ENCODE data around the gene ARID3A.

Gene ARID3A

DNA sequence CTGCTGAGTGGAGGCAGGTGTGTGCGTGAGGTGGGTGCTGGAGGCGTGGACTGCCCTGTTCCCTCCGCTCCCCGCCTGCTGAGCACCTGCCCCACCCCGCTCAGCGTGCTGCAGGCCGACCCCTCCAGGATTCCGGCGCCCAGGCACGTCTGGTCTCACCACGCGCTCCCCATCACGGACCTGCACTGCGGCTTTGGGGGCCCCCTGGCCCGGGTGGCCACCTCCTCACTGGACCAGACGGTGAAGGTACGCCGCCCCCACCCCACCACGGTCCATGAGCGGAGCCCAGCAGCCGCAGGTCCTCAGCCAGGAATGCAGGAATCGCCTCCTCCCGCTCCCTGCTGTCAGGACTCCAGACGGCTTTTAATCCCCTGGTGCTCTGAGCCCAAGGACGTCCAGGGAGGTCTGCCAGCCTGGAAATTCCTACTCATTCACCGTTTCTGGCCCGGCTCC, 64.3 kb downstream of the ARID3A start:
- DNase-seq, result no peak

GRCh38 chr19:990746-991145, 64.9 kb downstream of the ARID3A start:
- no peak for DNase-seq

- no peak for DNase-seq
Observed at GRCh38 chr19:991174-991931, 65.5 kb downstream of the ARID3A start.

GRCh38 chr19:991932-992669, 66.3 kb downstream of the ARID3A start:
- no peak for DNase-seq

GRCh38 chr19:992670-993055, 66.8 kb downstream of the ARID3A start:
- DNase-seq, result no peak

- DNase-seq, result no peak
Observed at GRCh38 chr19:993361-993830, 67.6 kb downstream of the ARID3A start.

DNA sequence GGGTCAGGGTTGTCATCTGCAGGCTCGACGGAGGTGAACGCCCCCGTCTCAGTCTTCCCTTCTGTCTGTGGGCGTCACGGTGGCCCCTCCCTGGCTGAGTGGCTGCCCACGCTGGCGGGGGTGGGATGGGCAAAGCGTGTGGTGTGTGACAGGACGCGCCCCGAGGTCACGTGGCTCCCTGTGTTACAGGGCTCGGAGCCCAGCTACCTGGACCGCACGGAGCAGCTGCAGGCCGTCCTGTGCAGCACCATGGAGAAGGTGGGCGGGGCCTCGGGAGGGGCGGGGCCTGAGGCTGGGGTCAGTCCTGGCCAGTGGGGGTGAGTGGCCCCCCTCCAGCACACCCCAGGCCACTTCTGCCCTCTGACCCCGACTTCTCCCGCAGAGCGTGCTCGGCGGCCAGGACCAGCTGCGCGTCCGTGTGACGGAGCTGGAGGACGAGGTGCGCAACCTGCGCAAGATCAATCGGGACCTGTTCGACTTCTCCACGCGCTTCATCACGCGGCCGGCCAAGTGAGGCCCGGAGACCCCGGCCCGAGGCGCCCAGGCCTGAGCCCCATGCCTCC, 68.1 kb downstream of the ARID3A start:
- DNase-seq, result no peak

- DNase-seq, result no peak
Observed at GRCh38 chr19:994516-994915, 68.7 kb downstream of the ARID3A start.

- DNase-seq, result no peak
Observed at GRCh38 chr19:995051-995827, 69.4 kb downstream of the ARID3A start.

DNA sequence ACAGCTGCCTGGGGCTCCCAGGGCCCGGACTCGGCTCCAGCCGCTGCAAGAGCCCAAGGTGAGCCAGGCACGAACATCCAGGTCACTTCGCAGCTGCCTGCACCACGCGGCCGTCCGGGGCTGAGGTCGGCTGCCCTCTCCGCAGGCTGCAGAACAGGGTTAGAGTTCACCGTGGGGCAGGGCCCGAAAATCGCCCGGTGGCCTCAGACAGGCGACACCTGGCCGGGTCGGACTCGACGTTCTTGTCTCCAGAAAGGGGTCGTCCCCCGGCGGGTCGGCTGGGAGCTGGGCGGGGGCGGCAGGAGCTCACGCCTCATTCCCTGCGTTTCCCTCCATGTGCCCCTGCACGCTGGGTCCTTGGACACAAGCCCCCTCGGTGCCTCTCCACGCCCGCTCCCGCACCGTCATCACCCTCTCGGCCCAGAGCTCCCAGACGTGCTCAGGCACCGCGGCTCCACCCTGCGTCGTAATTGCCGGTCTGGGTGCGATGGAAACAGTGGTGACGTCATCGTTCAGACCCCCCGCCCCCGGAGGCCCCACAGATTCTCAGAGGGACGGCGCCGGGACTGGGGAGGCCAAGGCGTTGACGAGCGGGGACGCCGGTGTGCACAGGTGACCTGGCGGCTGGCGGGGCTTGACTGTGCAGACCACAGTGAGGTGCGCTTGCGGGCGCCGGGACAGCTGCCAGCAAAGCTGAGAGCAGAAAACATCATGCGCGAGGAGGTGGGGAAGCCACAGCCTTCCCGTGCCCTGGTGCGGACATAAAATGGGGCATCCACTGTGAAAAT, 70.4 kb downstream of the ARID3A start:
- no peak for DNase-seq

GRCh38 chr19:998064-998463, 72.2 kb downstream of the ARID3A start:
- DNase-seq, result no peak

- DNase-seq, result no peak
Observed at GRCh38 chr19:999379-999719, 73.5 kb downstream of the ARID3A start.

- no peak for DNase-seq
Observed at GRCh38 chr19:1000095-1000494, 74.3 kb downstream of the ARID3A start, which contains the start of gene GRIN3B. Gene GRIN3B, plus strand, starts transcription at chr19:1000419. Its CDS starts 19 bp downstream, at chr19:1000438.

- DNase-seq, result no peak
Observed at GRCh38 chr19:1000591-1001537, 75.0 kb downstream of the ARID3A start.

- no peak for DNase-seq
Observed at GRCh38 chr19:1001538-1002166, 75.8 kb downstream of the ARID3A start.

DNA sequence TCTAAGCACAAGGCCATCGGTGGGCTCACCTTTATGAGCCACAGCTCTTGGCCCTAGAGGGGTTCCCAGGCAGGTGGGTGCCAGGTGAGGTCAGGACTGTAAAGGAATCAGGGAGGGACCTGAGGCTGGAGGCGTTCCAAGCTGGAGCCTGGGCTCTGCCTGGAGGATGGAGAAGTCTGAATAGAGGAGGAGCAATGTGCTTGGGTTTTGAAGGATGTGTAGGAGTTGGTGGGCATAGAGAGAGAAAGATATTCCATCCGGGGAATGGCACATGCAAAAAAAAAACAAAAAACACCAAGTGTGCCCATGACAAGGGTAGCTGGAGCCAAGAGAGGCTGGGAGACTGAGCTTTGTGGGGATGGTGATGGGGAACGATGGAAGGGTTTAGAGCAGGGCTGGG, 76.8 kb downstream of the ARID3A start:
- no peak for DNase-seq

GRCh38 chr19:1003283-1003682, 77.4 kb downstream of the ARID3A start:
- DNase-seq, result no peak

- no peak for DNase-seq
Observed at GRCh38 chr19:1004204-1004802, 78.5 kb downstream of the ARID3A start.

DNA sequence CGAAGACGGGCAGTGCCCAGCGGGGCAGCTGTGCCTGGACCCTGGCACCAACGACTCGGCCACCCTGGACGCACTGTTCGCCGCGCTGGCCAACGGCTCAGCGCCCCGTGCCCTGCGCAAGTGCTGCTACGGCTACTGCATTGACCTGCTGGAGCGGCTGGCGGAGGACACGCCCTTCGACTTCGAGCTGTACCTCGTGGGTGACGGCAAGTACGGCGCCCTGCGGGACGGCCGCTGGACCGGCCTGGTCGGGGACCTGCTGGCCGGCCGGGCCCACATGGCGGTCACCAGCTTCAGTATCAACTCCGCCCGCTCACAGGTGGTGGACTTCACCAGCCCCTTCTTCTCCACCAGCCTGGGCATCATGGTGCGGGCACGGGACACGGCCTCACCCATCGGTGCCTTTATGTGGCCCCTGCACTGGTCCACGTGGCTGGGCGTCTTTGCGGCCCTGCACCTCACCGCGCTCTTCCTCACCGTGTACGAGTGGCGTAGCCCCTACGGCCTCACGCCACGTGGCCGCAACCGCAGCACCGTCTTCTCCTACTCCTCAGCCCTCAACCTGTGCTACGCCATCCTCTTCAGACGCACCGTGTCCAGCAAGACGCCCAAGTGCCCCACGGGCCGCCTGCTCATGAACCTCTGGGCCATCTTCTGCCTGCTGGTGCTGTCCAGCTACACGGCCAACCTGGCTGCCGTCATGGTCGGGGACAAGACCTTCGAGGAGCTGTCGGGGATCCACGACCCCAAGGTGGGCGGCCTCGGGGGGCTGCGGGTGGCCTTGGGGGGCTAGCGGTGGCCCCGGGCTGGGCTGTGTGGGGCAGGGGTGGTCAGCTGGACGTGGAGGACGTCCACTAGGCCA, 79.2 kb downstream of the ARID3A start:
- DNase-seq, result no peak
